ENCODE data around the gene RPS17.
A peak's percentile ranks its signal among the peaks of the same experiment; 100 is the strongest.

RPS17 gene

DNA sequence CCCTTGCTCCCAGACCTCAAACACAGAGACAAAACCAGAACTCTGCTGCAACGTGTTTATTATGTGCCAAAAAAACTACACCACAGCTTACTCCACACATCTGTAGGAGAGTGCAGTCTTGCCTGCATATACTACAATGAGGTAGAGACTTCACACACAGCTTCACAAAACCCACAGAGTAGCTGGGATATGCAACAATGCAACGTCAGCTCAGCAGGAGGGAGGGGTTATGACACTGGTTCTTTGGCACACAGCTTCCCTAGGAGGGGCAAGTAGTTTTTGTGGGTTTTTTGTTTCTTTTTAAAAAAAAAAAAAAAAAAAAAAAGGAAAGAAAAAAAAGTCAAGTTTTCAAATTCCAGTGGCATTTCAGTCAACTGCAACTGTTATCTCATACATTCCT lies 2.9 kb upstream of the RPS17 start:
- H3K4me2 ChIP-seq (ENCODE audit: low read depth, low read length, poor library complexity, severe bottlenecking): no peak overlapping the region
- no peak overlapping the region for H3K4me3 ChIP-seq (ENCODE audit: low read length, poor library complexity, severe bottlenecking)
- H3K79me2 ChIP-seq (ENCODE audit: insufficient read depth, low read length): peaks cover 29% of the 10 kb centered on the region

DNA sequence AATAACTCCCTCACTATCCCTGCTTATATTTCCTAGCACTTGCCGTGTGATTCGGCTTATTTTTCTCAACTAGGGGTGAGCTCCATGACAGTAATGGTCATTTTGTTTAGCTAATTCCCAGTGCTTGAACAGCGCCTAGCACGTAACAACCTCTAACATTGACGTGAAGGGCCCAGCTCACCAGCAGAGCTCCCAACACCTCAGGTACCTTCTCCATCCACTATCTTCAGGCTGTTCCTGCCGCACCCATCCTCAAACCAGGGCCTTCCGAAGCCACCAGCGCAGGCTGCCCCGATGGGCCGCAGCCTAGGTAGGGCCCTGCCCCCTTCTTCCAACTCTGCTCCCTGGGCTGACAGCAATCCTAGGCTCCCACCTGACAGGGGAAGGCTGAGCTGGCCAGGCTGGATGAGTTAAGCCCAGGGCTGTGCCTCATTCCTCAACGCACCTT lies 751 bp upstream of the RPS17 start:
- H3K4me1 ChIP-seq (ENCODE audit: insufficient read depth, low read length, poor library complexity, severe bottlenecking): peaks cover 23% of the 10 kb centered on the region
- H3K27me3 ChIP-seq (ENCODE audit: insufficient read depth, low read length, poor library complexity, severe bottlenecking): peaks cover 10% of the 10 kb centered on the region
- H3K4me2 ChIP-seq (ENCODE audit: low read depth, low read length, poor library complexity, severe bottlenecking): peak overlapping the region; percentile 78
- H3K4me3 ChIP-seq (ENCODE audit: low read length, poor library complexity, severe bottlenecking): peak overlapping the region; percentile 99
- H4K20me1 ChIP-seq (ENCODE audit: insufficient read depth, low read length, poor library complexity, severe bottlenecking): peaks cover 42% of the 10 kb centered on the region
- H3K79me2 ChIP-seq (ENCODE audit: insufficient read depth, low read length): peaks cover 50% of the 10 kb centered on the region
- 0 out of 2 replicates have a peak, but pooled peaks cover 4% of the 10 kb centered on the region for H3F3A ChIP-seq (ENCODE audit: low read depth)
- no peaks in the 10 kb centered on the region for H3K9me3 ChIP-seq (ENCODE audit: insufficient read depth, low read depth, low read length)
- TF ChIP-seq EZH2phosphoT487 (IDR thresholded peaks at IDR 0.05; ENCODE audit: borderline replicate concordance): no peak
- TF ChIP-seq, protein P1, sequence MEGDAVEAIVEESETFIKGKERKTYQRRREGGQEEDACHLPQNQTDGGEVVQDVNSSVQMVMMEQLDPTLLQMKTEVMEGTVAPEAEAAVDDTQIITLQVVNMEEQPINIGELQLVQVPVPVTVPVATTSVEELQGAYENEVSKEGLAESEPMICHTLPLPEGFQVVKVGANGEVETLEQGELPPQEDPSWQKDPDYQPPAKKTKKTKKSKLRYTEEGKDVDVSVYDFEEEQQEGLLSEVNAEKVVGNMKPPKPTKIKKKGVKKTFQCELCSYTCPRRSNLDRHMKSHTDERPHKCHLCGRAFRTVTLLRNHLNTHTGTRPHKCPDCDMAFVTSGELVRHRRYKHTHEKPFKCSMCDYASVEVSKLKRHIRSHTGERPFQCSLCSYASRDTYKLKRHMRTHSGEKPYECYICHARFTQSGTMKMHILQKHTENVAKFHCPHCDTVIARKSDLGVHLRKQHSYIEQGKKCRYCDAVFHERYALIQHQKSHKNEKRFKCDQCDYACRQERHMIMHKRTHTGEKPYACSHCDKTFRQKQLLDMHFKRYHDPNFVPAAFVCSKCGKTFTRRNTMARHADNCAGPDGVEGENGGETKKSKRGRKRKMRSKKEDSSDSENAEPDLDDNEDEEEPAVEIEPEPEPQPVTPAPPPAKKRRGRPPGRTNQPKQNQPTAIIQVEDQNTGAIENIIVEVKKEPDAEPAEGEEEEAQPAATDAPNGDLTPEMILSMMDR (conservative IDR thresholded peaks at IDR 0.05; ENCODE audit: low read length): no peak
- H3K9me2 ChIP-seq (replicated peaks; ENCODE audit: low read depth, low read length): no peaks in the 10 kb centered on the region
- peak overlapping the region; percentile 99 for H3K9ac ChIP-seq (ENCODE audit: low read depth, low read length, poor library complexity, severe bottlenecking)
- peak overlapping the region; percentile 79 for H2AFZ ChIP-seq (ENCODE audit: low read length)
- H3K36me3 ChIP-seq (ENCODE audit: insufficient read depth, low read length): peaks cover 31% of the 10 kb centered on the region; the same call in 1 of the 2 replicates

More for the DNA sequence above, 2.9 kb upstream of the RPS17 start:
- H2AFZ ChIP-seq (ENCODE audit: low read length): no peak overlapping the region
- peaks cover 8% of the 10 kb centered on the region for H3K4me1 ChIP-seq (ENCODE audit: insufficient read depth, low read length, poor library complexity, severe bottlenecking)
- no peak for TF ChIP-seq EZH2phosphoT487 (IDR thresholded peaks at IDR 0.05; ENCODE audit: borderline replicate concordance)
- TF ChIP-seq, protein P1 (conservative IDR thresholded peaks at IDR 0.05; ENCODE audit: low read length): no peak
- peaks cover 20% of the 10 kb centered on the region for H4K20me1 ChIP-seq (ENCODE audit: insufficient read depth, low read length, poor library complexity, severe bottlenecking)
- H3K36me3 ChIP-seq (ENCODE audit: insufficient read depth, low read length): peaks cover 10% of the 10 kb centered on the region; the same call in 1 of the 2 replicates
- H3F3A ChIP-seq (ENCODE audit: low read depth): no peaks in the 10 kb centered on the region
- no peaks in the 10 kb centered on the region for H3K9me2 ChIP-seq (replicated peaks; ENCODE audit: low read depth, low read length)
- no peak overlapping the region for H3K9ac ChIP-seq (ENCODE audit: low read depth, low read length, poor library complexity, severe bottlenecking)
- H3K27me3 ChIP-seq (ENCODE audit: insufficient read depth, low read length, poor library complexity, severe bottlenecking): peaks cover 10% of the 10 kb centered on the region
- no peaks in the 10 kb centered on the region for H3K9me3 ChIP-seq (ENCODE audit: insufficient read depth, low read depth, low read length)

DNA sequence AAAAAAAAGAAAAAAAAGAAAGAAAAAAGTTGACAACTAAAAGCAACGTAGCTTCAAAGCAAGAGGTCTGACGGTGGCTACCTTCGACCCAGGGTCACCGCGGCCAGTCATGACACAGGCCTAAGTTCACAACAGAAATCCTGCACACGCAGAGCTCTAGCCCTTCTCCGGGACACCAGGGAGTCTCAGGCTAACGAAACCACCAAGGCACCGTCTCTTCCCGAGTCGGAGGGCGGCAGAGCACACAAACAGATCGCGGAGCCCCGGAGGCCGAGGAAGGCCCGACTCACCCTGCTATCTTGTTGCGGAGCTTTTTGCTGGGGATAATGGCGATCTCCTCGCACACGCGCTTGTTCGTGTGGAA lies 584 bp downstream of the RPS17 start:
- Histone ChIP-seq H3K9ac (ENCODE audit: low read depth, low read length, poor library complexity, severe bottlenecking) (peak overlapping the region; percentile 99), H3K4me1 (ENCODE audit: insufficient read depth, low read length, poor library complexity, severe bottlenecking) (peaks cover 26% of the 10 kb centered on the region), H3F3A (ENCODE audit: low read depth) (0 out of 2 replicates have a peak, but pooled peaks cover 8% of the 10 kb centered on the region), H3K9me2 (replicated peaks; ENCODE audit: low read depth, low read length) (no peaks in the 10 kb centered on the region), H2AFZ (ENCODE audit: low read length) (no peak overlapping the region), H3K27me3 (ENCODE audit: insufficient read depth, low read length, poor library complexity, severe bottlenecking) (peaks cover 10% of the 10 kb centered on the region), H3K36me3 (ENCODE audit: insufficient read depth, low read length) (peaks cover 36% of the 10 kb centered on the region; the same call in 1 of the 2 replicates), H3K79me2 (ENCODE audit: insufficient read depth, low read length) (peaks cover 59% of the 10 kb centered on the region), H3K4me2 (ENCODE audit: low read depth, low read length, poor library complexity, severe bottlenecking) (peak overlapping the region; percentile 83), H4K20me1 (ENCODE audit: insufficient read depth, low read length, poor library complexity, severe bottlenecking) (peaks cover 46% of the 10 kb centered on the region), H3K4me3 (ENCODE audit: low read length, poor library complexity, severe bottlenecking) (peak overlapping the region; percentile 99), H3K9me3 (ENCODE audit: insufficient read depth, low read depth, low read length) (no peaks in the 10 kb centered on the region)
- TF ChIP-seq, protein P1 (conservative IDR thresholded peaks at IDR 0.05; ENCODE audit: low read length): no peak
- no peak for TF ChIP-seq EZH2phosphoT487 (IDR thresholded peaks at IDR 0.05; ENCODE audit: borderline replicate concordance)

Measured in Loucy (cell line).